Fibroblast of lung (primary cell): ENCODE data around the gene SGCE. TPM values are rescaled to one million over a fixed set of nuclear protein-coding genes. Genes with fewer than 3 reads are reported as not detected.

ENCODE experiments used
- DNase-seq, 2 donors: peaks; one replicate each; pipeline versions ENCODE4 v3.0.0 to v3.0.0-alpha.2; 2010; ENCODE audit warnings: low read depth in 2 of 2
- H2AFZ ChIP-seq: 2 replicates; pipeline ENCODE4 v1.5.1; 2012; ENCODE audit warnings: low read length, control low read depth, inconsistent platforms
- H3K27ac ChIP-seq: 2 replicates; pipeline ENCODE4 v1.5.1; 2011; ENCODE audit warnings: low read length, control low read depth; ENCODE audit not compliant: insufficient read depth
- H3K27me3 ChIP-seq: 2 replicates; pipeline ENCODE4 v1.5.1; 2011; ENCODE audit warnings: mild to moderate bottlenecking, low read length; ENCODE audit not compliant: control insufficient read depth, insufficient read depth
- H3K36me3 ChIP-seq: 2 replicates; pipeline ENCODE4 v1.5.1; 2011; ENCODE audit warnings: low read length; ENCODE audit not compliant: control insufficient read depth, insufficient read depth
- H3K4me1 ChIP-seq: 2 replicates; pipeline ENCODE4 v1.5.1; 2011; ENCODE audit warnings: low read length; ENCODE audit not compliant: control insufficient read depth, insufficient read depth; ENCODE audit errors: extremely low read depth
- H3K4me2 ChIP-seq: 2 replicates; pipeline ENCODE4 v1.5.1; 2011; ENCODE audit warnings: low read length, control low read depth; ENCODE audit not compliant: insufficient read depth; ENCODE audit errors: extremely low read depth
- H3K4me3 ChIP-seq, 4 experiments: fragments of 200-600 bp in 1 of 4; sonication (generic) in 1 of 4; replicated peaks in 1 of 4; 2 replicates each; pipeline ENCODE4 v1.5.1; 2011 to 2016; ENCODE audit warnings: low read length in 4 of 4, low read depth in 3 of 4, mild to moderate bottlenecking in 3 of 4, control low read depth in 2 of 4, inconsistent platforms in 1 of 4, mixed read lengths in 1 of 4; ENCODE audit not compliant: insufficient read depth in 1 of 4; ENCODE audit errors: control extremely low read depth in 1 of 4
- H3K79me2 ChIP-seq: 2 replicates; pipeline ENCODE4 v1.5.1; 2012; ENCODE audit warnings: mild to moderate bottlenecking, low read length, inconsistent platforms; ENCODE audit not compliant: control insufficient read depth, insufficient read depth
- H3K9ac ChIP-seq: 2 replicates; pipeline ENCODE4 v1.5.1; 2011; ENCODE audit warnings: mild to moderate bottlenecking, low read length, control low read depth; ENCODE audit not compliant: insufficient read depth
- H3K9me3 ChIP-seq: 2 replicates; pipeline ENCODE4 v1.5.1; 2012; ENCODE audit warnings: low read depth, low read length; ENCODE audit not compliant: control insufficient read depth, insufficient read depth
- H4K20me1 ChIP-seq: 2 replicates; pipeline ENCODE4 v1.5.1; 2011; ENCODE audit warnings: low read length; ENCODE audit not compliant: control insufficient read depth, insufficient read depth; ENCODE audit errors: extremely low read depth
- CTCF ChIP-seq, 2 donors: IDR thresholded peaks in 1 of 2; conservative IDR thresholded peaks in 1 of 2; 1 replicate in 1 of 2; 2 replicates in 1 of 2; pipeline ENCODE4 v1.5.1; 2011 to 2012; ENCODE audit warnings: low read length in 2 of 2, control low read depth in 1 of 2, inconsistent platforms in 1 of 2, low read depth in 1 of 2, mild to moderate bottlenecking in 1 of 2
- EZH2 ChIP-seq: IDR thresholded peaks from 2 replicates; pipeline ENCODE4 v1.5.1; 2012; ENCODE audit warnings: low read length, control low read depth, mild to moderate bottlenecking; ENCODE audit errors: missing control alignments
- polyA plus RNA-seq, 2 donors: library from polyadenylated mRNA; depleted of rRNA in 1 of 2; stranded (reverse) in 1 of 2; unstranded in 1 of 2; fragments of >200 nt; gene quantifications; 2 replicates each; pipeline ENCODE4 v1.2.1, GENCODE V29; 2011 to 2012; ENCODE audit warnings: missing spikeins in 1 of 2
- total RNA-seq: library from RNA; depleted of rRNA; stranded (reverse); fragments of >200 nt; gene quantifications from 2 replicates; pipeline ENCODE4 v1.2.1, GENCODE V29; 2014

SGCE gene
- total and polyA plus RNA-seq, 2 donors (not counting 1 experiment from before 2014, with no cell fraction given) = 106 to 184 TPM

GRCh38 chr7:94576316-94576715, 79.6 kb downstream of the SGCE start:
- Histone ChIP-seq H4K20me1 (no peaks in the 10 kb centered on the region), H3K36me3 (no peaks in the 10 kb centered on the region), H3K79me2 (no peaks in the 10 kb centered on the region), H3K4me2 (no peak overlapping the region), H3K4me1 (no peaks in the 10 kb centered on the region), H3K4me3 (no peak overlapping the region), H3K9ac (no peak overlapping the region), H3K27ac (no peak overlapping the region), H3K27me3 (no peaks in the 10 kb centered on the region), H3K9me3 (no peaks in the 10 kb centered on the region), H2AFZ (no peak overlapping the region)
- no peak for TF ChIP-seq CTCF (conservative IDR thresholded peaks at IDR 0.05 in 1 of 2, IDR thresholded peaks at IDR 0.05 in 1 of 2; ENCODE audit: low read depth in 1 of 2, low read length in 2 of 2)
- TF ChIP-seq EZH2 = no peak
- DNase-seq = no peak

GRCh38 chr7:94575646-94576045, 80.3 kb downstream of the SGCE start:
- no peak overlapping the region for H2AFZ ChIP-seq
- H3K4me1 ChIP-seq = no peaks in the 10 kb centered on the region
- no peak for DNase-seq
- H3K4me2 ChIP-seq = no peak overlapping the region
- no peaks in the 10 kb centered on the region for H4K20me1 ChIP-seq
- no peaks in the 10 kb centered on the region for H3K79me2 ChIP-seq
- H3K27me3 ChIP-seq = no peaks in the 10 kb centered on the region
- no peaks in the 10 kb centered on the region for H3K36me3 ChIP-seq
- H3K27ac ChIP-seq = no peak overlapping the region
- no peak for TF ChIP-seq CTCF (conservative IDR thresholded peaks at IDR 0.05 in 1 of 2, IDR thresholded peaks at IDR 0.05 in 1 of 2; ENCODE audit: low read depth in 1 of 2, low read length in 2 of 2)
- TF ChIP-seq EZH2 = no peak
- no peak overlapping the region for H3K9ac ChIP-seq
- no peaks in the 10 kb centered on the region for H3K9me3 ChIP-seq
- no peak overlapping the region for H3K4me3 ChIP-seq

GRCh38 chr7:94571816-94572215, 84.1 kb downstream of the SGCE start:
- Histone ChIP-seq H2AFZ (no peak overlapping the region), H3K4me2 (no peak overlapping the region), H4K20me1 (no peaks in the 10 kb centered on the region), H3K36me3 (no peaks in the 10 kb centered on the region), H3K27me3 (no peaks in the 10 kb centered on the region), H3K4me1 (no peaks in the 10 kb centered on the region), H3K79me2 (no peaks in the 10 kb centered on the region), H3K27ac (no peak overlapping the region), H3K9ac (no peak overlapping the region), H3K9me3 (no peaks in the 10 kb centered on the region), H3K4me3 (no peak overlapping the region)
- TF ChIP-seq CTCF (conservative IDR thresholded peaks at IDR 0.05 in 1 of 2, IDR thresholded peaks at IDR 0.05 in 1 of 2; ENCODE audit: low read depth in 1 of 2, low read length in 2 of 2) (no peak), EZH2 (no peak)
- DNase-seq = no peak
